GM19351 (cell line): ENCODE data around the gene GPD2.
"Not testable (repeated sequence)": the region's sequence is repeated elsewhere in the genome, so short reads cannot be mapped to it uniquely, and the experiment has no call there.

Experiments
- ATAC-seq: cut with Tn5 transposase; IDR thresholded peaks from one replicate; pipeline ENCODE4 v1.9.1; 2021; ENCODE audit warnings: mild to moderate bottlenecking, moderate library complexity; ENCODE audit not compliant: unreplicated experiment

The GPD2 gene

DNA sequence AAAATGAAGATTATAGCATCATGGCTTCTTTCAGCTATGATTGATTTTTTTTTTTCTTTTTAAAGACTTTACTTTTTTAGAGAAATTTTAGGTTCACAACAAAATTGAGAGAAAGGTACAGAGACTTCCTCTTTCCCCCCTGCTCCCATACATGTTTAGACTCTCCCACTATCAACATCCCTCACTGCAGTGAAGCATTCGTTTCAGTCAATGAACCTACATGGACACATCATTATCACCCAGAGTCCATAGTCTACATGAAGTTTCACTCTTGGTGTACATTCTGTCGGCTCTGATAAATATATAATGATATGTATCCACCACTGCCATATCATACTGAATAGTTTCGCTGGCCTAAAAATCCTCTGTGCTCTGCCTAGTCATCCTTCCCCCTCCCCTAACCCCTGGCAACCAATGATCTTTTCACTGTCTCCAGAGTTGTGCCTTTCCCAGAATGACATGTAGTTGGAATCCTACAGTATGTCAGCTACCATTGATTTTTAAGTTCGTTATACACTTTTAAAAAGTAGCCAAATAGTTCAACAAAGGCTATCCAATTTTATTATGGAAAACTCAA, 86.8 kb downstream of the GPD2 start:
- ATAC-seq = no peak

DNA sequence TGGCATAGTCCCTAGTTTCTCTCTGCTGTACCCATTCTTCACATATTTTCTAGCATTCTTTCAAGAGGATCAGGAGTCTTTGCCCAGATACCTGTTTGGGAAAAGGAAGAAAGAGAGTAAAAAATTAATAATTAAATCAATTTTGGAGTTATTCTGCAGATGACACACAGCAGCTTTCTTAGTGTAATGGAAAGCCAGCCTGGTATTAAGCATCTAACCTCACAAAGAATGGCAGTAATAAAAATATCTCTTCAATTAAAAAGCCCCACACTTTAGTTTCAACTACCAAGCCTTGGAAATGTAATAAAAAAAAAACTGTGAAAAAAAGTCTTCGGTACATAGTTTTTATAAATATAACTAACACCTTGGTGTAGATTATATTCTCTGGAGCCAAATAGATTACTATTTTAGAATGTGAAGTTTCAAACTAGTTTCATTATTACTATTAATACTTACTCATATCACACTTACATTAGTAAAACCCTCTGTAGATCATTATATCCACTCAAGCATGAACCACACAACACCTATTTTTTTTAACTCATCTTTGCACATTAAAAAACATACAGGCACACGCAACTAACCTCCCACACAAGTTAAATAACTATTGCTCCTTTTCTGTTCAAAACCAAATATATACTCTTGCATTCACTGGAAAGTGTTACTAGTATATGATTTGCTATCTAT, 90.9 kb downstream of the GPD2 start:
- ATAC-seq = peak; percentile 96

DNA sequence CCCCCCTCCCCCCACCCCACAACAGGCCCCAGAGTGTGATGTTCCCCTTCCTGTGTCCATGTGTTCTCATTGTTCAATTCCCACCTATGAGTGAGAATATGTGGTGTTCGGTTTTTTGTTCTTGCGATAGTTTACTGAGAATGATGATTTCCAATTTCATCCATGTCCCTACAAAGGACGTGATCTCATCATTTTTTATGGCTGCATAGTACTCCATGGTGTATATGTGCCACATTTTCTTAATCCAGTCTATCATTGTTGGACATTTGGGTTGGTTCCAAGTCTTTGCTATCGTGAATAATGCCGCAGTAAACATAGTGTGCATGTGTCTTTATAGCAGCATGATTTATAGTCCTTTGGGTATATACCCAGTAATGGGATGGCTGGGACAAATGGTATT, 92.4 kb downstream of the GPD2 start:
- not testable (repeated sequence) for ATAC-seq

DNA sequence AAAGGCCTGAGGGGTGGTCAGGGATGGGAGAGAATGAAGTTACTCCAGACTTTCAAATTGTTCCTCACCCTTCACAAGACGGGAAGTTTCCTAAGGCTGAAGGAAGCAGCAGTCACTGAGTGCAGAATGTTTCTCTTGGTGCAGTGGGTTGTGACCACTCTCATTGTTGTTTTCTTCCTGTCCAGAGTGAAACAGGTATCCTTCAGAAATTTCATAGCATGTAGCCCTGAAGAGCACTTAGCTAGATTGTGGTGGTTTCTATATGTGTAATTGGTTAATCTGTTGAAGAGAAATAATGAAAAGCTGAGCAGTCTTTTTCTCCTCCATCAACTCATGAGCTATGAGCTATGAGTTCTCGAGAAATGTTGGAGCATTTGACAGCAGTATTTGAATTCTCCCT, 96.8 kb downstream of the GPD2 start:
- ATAC-seq = peak; percentile 38

DNA sequence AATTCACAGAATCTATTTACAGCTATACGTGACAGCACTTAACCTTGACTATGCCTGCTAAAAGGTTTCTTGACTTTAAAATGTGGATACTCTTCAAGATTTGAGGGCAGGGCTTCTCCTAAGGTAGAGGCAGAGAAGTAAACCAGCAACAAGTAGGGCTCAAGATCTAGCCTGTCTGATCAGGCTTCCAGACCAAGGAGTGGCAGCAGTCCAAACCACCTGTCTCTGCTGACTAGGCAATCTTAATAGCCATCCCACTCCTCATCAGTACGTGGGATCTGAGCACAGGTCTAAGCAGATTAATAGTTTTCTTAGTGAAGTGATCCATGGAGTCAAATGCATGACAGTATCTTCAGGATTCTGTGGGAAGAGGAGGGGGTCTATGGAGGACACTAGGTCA, 100.4 kb downstream of the GPD2 start:
- ATAC-seq = no peak

DNA sequence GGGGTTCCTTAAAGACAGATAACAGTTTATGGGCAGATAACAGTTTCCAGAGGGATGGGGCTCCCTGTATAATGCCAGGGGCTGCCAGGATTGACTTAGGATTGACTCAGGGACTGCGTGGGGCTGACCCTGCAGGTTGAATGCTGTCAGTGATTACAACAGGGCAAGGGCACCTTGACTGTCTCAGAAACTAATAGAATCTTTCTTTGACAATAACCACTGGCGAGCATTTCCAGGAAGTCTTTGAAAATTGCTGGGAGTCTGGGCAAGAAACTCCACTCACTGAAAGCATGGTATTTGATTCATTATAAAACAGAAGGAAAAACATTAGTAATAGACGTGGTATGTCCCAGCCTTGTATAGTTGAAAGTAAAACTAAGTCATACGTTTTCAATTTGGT, 101.0 kb downstream of the GPD2 start:
- peak; percentile 14 for ATAC-seq

DNA sequence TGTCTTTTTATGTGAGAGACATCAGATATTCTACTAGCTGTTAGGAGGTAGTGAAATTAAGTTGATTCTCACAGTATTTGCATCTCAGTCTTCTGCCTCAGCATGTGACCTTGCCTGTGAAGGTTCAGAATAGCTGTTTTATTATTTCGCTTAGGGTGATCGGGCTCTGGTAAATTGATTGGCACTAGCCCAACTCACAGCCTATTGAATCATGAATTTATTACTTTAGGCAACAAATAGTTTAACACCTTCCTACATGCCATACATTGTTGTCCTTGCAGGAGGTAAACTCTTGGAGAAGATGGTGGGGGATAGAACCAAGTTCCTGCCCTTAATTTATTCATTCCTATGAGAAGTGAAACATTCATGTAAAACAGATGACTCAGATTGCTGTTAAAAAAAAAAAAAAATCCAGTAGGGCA, 101.9 kb downstream of the GPD2 start:
- peak; percentile 70 for ATAC-seq

DNA sequence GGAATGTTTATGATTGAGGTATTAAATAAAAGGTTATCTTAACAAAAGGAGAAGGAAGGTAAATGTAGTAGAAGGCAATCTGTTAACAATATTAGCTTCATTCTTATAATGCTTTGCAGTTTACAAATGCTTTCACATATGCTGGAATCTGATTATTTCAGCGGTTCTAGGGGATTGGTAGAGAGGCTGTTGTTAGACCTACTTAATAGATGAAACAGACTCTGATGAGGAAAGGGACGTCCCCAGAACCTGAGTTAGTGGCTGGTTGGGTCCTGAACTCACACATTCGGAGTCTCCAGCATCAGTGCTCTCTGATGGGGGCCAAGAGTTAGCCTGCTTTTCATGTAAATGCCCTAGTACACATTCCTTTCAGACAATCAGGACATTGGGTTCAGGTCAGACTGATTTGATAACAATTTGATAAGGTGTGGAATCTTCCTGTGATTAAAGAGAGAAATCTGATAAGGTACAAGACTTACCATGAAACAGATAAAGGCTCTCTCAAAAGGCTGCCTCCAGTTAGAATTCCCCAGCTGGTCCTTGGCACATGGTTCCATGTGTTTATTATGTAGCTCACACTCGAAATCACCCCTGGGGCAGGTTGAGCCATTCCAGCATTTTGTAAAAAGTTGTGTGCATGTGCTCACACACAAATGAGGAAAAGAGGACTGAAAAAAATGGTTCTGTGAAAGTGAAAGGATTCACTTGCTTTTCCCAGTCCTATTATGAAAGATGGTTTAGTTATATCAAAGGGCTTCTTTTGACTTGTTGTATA, 103.1 kb downstream of the GPD2 start:
- ATAC-seq = no peak

DNA sequence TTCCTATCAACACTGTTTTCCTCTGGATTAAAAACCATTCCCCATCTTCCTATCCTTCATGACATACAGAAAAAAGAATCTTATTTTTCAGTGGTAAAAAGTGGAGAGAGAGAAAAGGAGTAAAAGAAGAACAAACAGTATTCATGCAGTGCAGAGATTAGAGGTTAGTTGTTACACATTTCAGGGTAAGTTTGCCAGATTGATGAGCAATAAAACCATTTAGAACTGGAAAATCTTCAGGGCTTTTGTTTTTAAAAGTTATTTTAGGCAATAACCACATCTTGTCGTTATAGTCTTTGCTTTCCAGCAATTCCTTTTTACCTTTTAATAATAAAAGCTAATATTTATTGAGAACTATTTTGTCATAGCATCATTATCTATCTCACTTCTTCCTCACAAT, 104.5 kb downstream of the GPD2 start:
- ATAC-seq = no peak

DNA sequence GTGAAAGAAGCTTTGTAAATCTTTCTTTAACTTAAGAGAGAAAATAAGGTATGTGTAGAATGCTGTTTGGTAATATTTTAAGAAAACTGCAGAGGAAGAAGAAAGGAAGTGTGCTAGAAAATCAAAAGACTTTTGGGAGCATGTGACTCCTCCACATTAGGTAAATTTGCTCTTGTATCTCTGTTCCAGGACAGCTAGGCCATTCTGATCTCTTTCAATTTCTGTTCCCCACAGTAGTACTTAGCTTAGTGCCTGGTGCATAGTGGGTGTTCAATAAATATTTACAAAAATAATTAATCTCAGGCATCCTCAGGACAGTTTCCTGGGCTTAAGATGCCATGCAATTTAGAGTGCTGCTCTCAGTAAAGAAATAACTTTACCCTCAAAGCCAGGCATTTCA, 105.0 kb downstream of the GPD2 start:
- ATAC-seq = peak; percentile 16

DNA sequence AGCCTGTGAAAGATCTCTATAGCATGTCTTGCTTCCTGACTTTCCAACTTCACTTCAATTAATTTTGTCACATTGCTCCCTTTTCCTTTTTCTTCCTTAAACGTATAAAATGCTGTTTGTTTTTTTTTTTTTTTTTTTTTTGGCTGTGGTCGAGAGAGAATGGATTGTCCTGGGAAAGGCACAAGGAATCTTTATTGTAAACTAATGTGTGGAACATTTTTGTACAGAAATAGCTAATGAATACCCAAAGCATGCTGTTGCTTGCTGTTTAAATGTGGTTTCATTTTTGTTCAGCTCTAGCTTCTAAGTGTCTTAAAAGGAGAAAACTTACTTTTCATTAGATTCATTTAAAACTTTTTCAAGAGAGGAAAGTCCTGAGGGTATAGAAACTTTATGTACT, 105.5 kb downstream of the GPD2 start:
- no peak for ATAC-seq

DNA sequence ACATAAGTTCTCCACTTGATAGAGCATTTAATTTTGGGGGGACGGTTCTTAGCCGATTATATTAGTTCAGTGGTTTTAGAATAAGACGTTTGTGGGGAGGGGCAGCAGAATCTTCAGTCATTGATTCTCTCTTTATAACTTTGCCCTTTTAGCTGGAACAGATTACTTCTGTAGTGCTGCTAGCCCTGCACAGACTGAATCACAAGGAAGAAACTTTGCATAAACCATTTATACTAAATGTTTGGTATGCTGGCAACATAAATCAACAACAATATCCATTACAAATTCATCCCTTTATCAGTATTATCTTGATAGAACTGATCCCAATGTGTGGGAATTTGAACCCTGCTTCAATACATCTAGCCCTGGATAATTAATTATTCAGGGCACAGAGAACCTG, 112.2 kb downstream of the GPD2 start:
- ATAC-seq = no peak

DNA sequence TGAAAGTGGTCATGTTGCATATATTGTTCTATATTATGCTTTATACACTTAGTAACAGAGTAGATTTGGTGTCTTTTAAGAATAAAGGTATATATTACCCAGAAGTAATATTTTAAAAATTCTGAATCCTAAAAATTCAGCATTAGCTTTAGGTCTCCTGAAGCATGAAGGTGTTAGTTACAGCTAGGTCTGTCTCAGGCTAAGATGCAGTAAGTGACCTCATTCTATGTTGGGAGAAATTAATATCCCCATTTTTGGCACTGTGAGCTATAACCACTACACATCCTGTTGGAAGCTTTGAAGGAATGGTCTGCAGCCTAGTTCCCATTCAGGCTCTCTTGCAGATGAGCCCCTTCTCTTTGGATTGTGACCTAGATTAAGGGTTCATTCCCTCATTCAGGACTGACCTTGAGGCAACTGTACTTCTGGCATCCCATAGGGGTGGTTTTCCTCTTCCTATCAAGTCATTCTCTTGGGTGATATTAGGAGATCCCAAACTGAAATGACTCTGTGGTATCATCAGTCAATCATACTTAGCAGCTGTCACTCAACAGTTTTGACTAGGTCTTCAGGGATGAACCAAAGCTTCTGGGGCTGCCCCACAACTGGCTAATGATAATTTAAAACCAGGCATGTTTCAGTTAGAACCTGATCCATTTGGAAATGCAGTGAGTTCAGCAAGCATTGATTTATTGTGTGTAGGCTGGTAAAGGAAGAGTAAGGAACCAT, 117.7 kb downstream of the GPD2 start:
- ATAC-seq = no peak

DNA sequence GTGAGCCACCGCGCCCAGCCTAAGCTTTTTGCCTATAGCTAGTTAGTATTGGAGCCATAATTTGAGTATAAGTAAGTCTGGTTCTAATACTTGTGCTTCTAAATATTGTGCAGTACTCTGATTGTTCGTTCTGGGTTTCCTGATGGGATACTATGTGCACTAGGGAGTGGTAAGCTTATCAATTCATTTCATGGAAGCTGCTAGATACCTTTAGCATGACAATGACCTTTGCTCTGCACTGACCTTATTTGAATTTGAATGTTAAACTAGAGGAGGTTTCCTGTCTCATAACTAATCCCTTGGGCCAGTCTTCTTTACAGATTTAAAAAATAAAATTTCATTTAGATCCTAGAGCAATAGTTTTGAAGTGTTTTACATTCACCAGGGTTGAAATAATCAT, 125.1 kb downstream of the GPD2 start:
- no peak for ATAC-seq

DNA sequence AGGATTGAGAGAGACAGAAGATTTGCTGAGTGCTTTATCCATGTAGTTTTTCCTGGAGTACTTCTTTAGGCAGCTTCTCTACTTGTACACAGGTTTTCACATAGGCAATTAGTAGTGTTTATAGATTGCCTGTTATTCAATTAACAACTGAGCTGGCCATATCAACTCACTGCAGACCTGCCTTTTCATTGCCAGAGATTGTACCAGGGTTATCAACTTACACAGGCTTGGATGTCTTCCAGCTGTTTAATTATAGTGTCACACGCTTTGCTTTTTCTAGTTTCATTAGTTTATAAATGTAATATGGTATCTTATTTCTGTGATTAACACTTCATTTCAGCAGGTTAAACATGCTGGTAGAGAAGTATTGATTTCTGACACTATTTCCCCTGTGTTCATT, 125.9 kb downstream of the GPD2 start:
- ATAC-seq = no peak

DNA sequence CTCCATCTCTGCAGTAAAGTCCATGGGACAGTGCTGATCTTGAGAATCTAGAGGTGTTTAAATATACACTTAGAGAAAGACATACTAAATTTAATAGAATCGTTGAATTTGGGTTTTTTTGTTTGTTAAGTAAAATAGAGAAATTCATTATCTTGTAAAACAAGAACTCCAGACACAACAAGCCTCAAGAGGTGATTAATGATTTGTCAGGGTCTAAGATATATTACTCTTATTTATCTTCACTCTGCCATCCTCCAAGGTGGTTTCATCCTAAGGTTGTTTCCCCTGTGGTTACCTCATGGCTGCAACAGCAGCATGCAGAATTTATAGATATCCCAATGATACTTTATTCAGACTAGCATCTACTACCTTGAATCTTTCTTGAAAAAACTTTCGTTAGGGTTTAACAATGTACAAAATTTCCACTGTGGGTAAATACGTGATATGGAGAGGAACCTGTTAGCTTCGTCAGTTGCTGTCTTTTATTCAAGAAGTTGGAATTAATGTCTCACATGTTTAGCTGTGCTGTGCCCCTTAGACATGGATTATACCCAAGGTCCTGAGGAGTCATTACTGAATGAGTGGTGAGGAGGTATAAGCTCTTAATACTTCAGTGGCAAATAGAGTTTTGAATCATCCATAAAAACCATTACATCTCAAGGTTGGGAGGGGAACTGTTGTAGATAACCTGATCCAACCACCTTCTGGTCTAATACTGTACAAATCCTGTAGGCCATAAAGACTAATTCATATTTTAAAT, 128.0 kb downstream of the GPD2 start:
- ATAC-seq = no peak

DNA sequence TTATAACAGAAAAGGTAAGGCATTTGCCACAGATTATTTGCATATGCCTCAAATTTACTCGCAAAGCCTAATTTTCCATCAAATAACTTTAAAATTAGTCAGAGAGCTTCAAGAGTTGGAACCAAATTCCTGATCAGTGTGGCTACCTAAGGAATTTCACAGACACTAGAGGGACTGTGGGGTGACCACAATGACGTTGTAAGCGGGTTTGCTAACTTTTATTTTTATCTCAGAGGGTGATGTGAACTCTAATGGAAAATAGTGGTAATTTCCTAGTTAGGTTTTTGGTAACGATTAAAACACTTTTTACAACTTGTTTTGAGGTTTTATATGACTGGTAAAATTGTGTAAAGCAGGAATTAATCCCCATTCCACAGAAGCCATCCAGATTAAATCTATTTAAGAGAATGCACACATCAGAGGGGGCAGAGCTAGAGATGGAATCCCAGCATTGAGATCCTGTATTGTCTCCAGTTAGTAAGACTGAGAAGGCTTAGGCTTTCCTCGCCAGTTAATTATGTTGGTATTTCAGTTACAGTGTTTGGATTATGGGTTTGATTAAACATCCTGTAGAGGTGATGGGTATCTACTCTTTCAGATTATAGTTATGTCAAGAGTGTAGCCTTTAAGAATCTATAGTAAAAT, 129.0 kb downstream of the GPD2 start:
- no peak for ATAC-seq

DNA sequence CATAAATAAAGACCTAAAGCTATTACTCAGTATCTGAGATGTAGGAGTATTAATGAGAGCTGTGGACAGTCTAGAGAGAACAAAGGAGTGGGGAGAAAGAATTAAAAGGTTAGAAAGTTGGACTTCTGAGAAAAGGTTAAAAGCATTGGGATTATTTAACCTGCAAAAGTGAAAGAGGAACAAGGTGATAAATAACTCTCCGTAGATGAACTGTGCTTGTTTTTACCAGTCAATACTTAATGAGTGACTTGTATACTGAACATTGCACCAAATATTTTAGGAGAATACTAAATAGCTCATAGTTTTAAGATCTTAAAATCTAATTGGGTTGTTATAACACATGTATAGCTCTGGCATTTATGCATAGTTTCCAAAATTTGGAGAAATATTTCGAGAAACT, 137.5 kb downstream of the GPD2 start:
- ATAC-seq = peak; percentile 80

DNA sequence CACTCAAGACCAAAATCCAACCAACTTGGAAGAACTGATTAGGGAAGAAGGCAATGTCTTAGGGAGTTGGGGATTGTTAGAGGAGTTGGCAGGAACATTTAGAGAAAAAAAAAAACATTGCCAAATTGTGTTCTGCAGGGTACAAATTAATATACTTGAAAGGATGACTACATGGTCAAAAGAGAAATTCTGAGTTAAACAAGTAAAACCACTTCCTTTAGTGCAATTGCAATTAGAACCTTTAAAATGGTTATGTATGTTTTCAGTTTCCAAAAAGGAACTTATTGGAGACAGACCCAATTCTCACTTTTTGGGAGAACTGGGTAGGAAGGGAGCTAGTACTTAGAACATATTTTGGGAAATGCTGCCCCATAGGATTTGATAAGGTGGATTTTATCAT, 137.9 kb downstream of the GPD2 start:
- no peak for ATAC-seq

DNA sequence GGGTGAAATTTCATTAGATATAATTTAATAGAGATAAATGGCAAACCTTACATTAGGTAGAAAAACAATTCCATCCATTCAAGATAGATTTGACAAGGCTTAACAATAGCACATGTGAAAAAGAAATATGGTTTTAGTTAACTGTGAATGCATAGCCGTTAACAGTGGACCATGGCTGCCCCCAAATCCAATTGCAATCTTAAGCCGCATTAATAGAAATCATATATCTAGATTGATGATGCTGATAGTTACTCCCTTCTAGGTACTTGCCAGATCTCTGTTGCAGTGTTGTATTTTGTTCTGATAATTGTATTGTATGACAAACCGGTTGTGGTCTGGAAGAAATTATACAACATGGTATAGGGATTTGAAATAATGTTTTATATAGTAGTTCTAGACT, 139.8 kb downstream of the GPD2 start:
- no peak for ATAC-seq
